Liver (tissue), 9 donors: Measurements from ENCODE around the gene TICAM2. TPM values are rescaled to one million over a fixed set of nuclear protein-coding genes. Genes with fewer than 3 reads are reported as not detected.
A peak's percentile ranks its signal among the peaks of the same experiment; 100 is the strongest.

Experiments
- DNase-seq: peaks from one replicate; pipeline ENCODE4 v3.0.0-alpha.2; 2017; ENCODE audit warnings: low spot score
- H3K27ac ChIP-seq, 2 donors: one replicate each; pipeline ENCODE4 v1.7.0; 2013; ENCODE audit warnings: inconsistent platforms in 2 of 2, low read length in 2 of 2, control low read depth in 1 of 2, low read depth in 1 of 2, mild to moderate bottlenecking in 1 of 2
- H3K27me3 ChIP-seq, 4 donors: one replicate each; pipeline versions ENCODE4 v1.6.1 to v1.7.0; 2013; ENCODE audit warnings: low read length in 3 of 4, inconsistent platforms in 1 of 4, mild to moderate bottlenecking in 1 of 4, moderate library complexity in 1 of 4; ENCODE audit not compliant: control insufficient read depth in 4 of 4, insufficient read depth in 4 of 4
- H3K36me3 ChIP-seq, 4 donors: one replicate each; pipeline versions ENCODE4 v1.6.1 to v1.7.0; 2013; ENCODE audit warnings: low read length in 3 of 4, mild to moderate bottlenecking in 3 of 4, low read depth in 1 of 4, moderate library complexity in 1 of 4; ENCODE audit not compliant: control insufficient read depth in 4 of 4, insufficient read depth in 3 of 4
- H3K4me1 ChIP-seq, 4 donors: one replicate each; pipeline versions ENCODE4 v1.6.1 to v1.7.0; 2013; ENCODE audit warnings: low read length in 3 of 4, mild to moderate bottlenecking in 3 of 4, moderate library complexity in 1 of 4; ENCODE audit not compliant: control insufficient read depth in 4 of 4, insufficient read depth in 4 of 4
- H3K4me3 ChIP-seq, 3 donors: one replicate each; pipeline versions ENCODE4 v1.6.1 to v1.7.0; 2013; ENCODE audit warnings: low read length in 3 of 3, control low read depth in 1 of 3, low read depth in 1 of 3, mild to moderate bottlenecking in 1 of 3
- H3K9ac ChIP-seq, 2 donors: one replicate each; pipeline ENCODE4 v1.7.0; 2013; ENCODE audit warnings: low read length in 2 of 2, mild to moderate bottlenecking in 2 of 2, moderate library complexity in 2 of 2, control low read depth in 1 of 2, low read depth in 1 of 2
- H3K9me3 ChIP-seq, 4 donors: one replicate each; pipeline versions ENCODE4 v1.6.1 to v1.7.0; 2013; ENCODE audit warnings: low read length in 3 of 4; ENCODE audit not compliant: control insufficient read depth in 4 of 4
- ATF3 ChIP-seq: IDR thresholded peaks from 2 replicates; pipeline ENCODE4 v1.6.1; 2016; ENCODE audit warnings: antibody characterized with exemption
- CTCF ChIP-seq: fragments of 150-350 bp; IDR thresholded peaks from 2 replicates; pipeline ENCODE4 v1.5.1; 2017; ENCODE audit warnings: improper control_type of control experiment, low read depth, low read length; ENCODE audit not compliant: missing input control
- EGR1 ChIP-seq, 2 donors: IDR thresholded peaks; 2 replicates each; pipeline ENCODE4 v1.6.1; 2016 to 2018; ENCODE audit warnings: antibody characterized with exemption in 2 of 2, low read depth in 2 of 2
- FOXA2 ChIP-seq: IDR thresholded peaks from 2 replicates; pipeline ENCODE4 v1.6.1; 2016; ENCODE audit warnings: antibody characterized with exemption
- HNF4A ChIP-seq, 2 donors: conservative IDR thresholded peaks; 2 replicates each; pipeline ENCODE4 v1.6.1; 2016; ENCODE audit warnings: antibody characterized with exemption in 2 of 2, mild to moderate bottlenecking in 2 of 2
- HNF4G ChIP-seq: IDR thresholded peaks from 2 replicates; pipeline ENCODE4 v1.6.1; 2016; ENCODE audit warnings: antibody characterized with exemption
- JUND ChIP-seq, 2 donors: IDR thresholded peaks; 2 replicates each; pipeline ENCODE4 v1.6.1; 2016; ENCODE audit warnings: antibody characterized with exemption in 2 of 2
- MAX ChIP-seq: IDR thresholded peaks from 2 replicates; pipeline ENCODE4 v1.6.1; 2016; ENCODE audit warnings: antibody characterized with exemption
- NR2F2 ChIP-seq: IDR thresholded peaks from 2 replicates; pipeline ENCODE4 v1.6.1; 2016; ENCODE audit warnings: antibody characterized with exemption
- RAD21 ChIP-seq, 2 donors: IDR thresholded peaks; 2 replicates each; pipeline ENCODE4 v1.6.1; 2016; ENCODE audit warnings: antibody characterized with exemption in 2 of 2, mild to moderate bottlenecking in 2 of 2
- REST ChIP-seq: IDR thresholded peaks from 2 replicates; pipeline ENCODE4 v1.6.1; 2016; ENCODE audit warnings: antibody characterized with exemption, mild to moderate bottlenecking
- RXRA ChIP-seq, 2 donors: IDR thresholded peaks; 2 replicates each; pipeline ENCODE4 v1.6.1; 2017 to 2018; ENCODE audit warnings: antibody characterized with exemption in 2 of 2, mild to moderate bottlenecking in 1 of 2
- SP1 ChIP-seq: IDR thresholded peaks from 2 replicates; pipeline ENCODE4 v1.6.1; 2018; ENCODE audit warnings: antibody characterized with exemption, mild to moderate bottlenecking
- TAF1 ChIP-seq: conservative IDR thresholded peaks from 2 replicates; pipeline ENCODE4 v1.6.1; 2016; ENCODE audit warnings: antibody characterized with exemption, mild to moderate bottlenecking
- ZBTB33 ChIP-seq: IDR thresholded peaks from 2 replicates; pipeline ENCODE4 v1.6.1; 2016; ENCODE audit warnings: antibody characterized with exemption
- WGBS: extraction: QIAGEN DNeasy Blood & Tissue Kit; methylation state at CpG from one replicate; pipeline ENCODE4 v1.1.7; 2013; 5-methylcytosine and 5-hydroxymethylcytosine counted together
- polyA plus RNA-seq, 2 donors: library from polyadenylated mRNA; stranded (reverse) in 1 of 2; unstranded in 1 of 2; fragments of 200-250 nt in 1 of 2; fragments of >200 nt in 1 of 2; fragmentation: Nextera tagmentation in 1 of 2; extraction: Ambion mirVana in 1 of 2; gene quantifications; one replicate each; pipeline versions ENCODE4 v1.2.1 to v1.2.3, GENCODE V29; 2013 to 2015
- total RNA-seq, 2 donors: library from RNA; depleted of rRNA; stranded (reverse); fragments of >200 nt; gene quantifications; one replicate each; pipeline ENCODE4 v1.2.3, GENCODE V29; 2014
- donor health status: healthy.
- donor health status: healthy.
- donor health status: healthy.
- donor health status: healthy.
- donor health status: healthy.

TICAM2 gene
- total RNA-seq, result 1 to 10 TPM in 1 of 2 donors, under 1 TPM in 1; 0.59 to 1.3 TPM
- polyA plus RNA-seq, result 1 to 10 TPM in 1 of 2 donors, under 1 TPM in 1; 0.50 to 1.5 TPM

- WGBS, result under 1% methylated on average over 71 of the region's 71 CpGs
- Histone ChIP-seq H3K9me3 (no peaks in the 10 kb centered on the region), H3K9ac (peak within 1 kb of the TSS; percentile 82 to 85), H3K27me3 (no peaks in the 10 kb centered on the region), H3K36me3 (peaks cover 0 to 1% (median 0%) of the 10 kb centered on the region in 4 donors), H3K27ac (peak within 1 kb of the TSS; percentile 95 to 97), H3K4me3 (peak within 1 kb of the TSS; percentile 69 to 85 (median 78)), H3K4me1 (peaks cover 0 to 19% (median 7%) of the 10 kb centered on the region in 4 donors)
- peak; percentile 64 for DNase-seq
- TF ChIP-seq MAX (no peak), JUND (IDR thresholded peaks at IDR 0.05) (no peak), SP1 (no peak), CTCF (peak; percentile 13), TAF1 (no peak), REST (no peak), ZBTB33 (no peak), ATF3 (no peak), HNF4A (conservative IDR thresholded peaks at IDR 0.05) (peak in 1 of 2 donors; percentile 16), NR2F2 (no peak), RAD21 (IDR thresholded peaks at IDR 0.05) (no peak), HNF4G (no peak), FOXA2 (no peak), RXRA (IDR thresholded peaks at IDR 0.05) (no peak), EGR1 (IDR thresholded peaks at IDR 0.05; ENCODE audit: low read depth in 2 of 2) (no peak)
Observed at GRCh38 chr5:115601701-115602590, at the start of gene TICAM2. Gene TICAM2 (minus strand): TSS chr5:115602479. CDS start chr5:115581256, 21,223 bp downstream.
